IMR-90 (cell line): Measurements from ENCODE around the gene CDK5R1.

ENCODE experiments used
- MXI1 ChIP-seq: IDR thresholded peaks from 2 replicates; pipeline ENCODE4 v1.6.1; 2012; ENCODE audit warnings: low read depth, mild to moderate bottlenecking, low read length, moderate library complexity, borderline replicate concordance
- POLR2A ChIP-seq: IDR thresholded peaks from 2 replicates; pipeline ENCODE4 v1.6.1; 2012; ENCODE audit warnings: mild to moderate bottlenecking, low read depth, low read length
- USF2 ChIP-seq: fragments of 150-350 bp; IDR thresholded peaks from 2 replicates; pipeline ENCODE4 v1.6.1; 2017; ENCODE audit warnings: mild to moderate bottlenecking, antibody characterized with exemption, low read length, low read depth
- TF ChIP-seq, protein P1 (sequence below): conservative IDR thresholded peaks from 2 replicates; pipeline ENCODE4 v1.5.1; 2012; ENCODE audit warnings: mild to moderate bottlenecking, low read depth, low read length, improper control_type of control experiment

- TF ChIP-seq POLR2A (no peak), MXI1 (no peak), USF2 (no peak)
- TF ChIP-seq, protein P1, sequence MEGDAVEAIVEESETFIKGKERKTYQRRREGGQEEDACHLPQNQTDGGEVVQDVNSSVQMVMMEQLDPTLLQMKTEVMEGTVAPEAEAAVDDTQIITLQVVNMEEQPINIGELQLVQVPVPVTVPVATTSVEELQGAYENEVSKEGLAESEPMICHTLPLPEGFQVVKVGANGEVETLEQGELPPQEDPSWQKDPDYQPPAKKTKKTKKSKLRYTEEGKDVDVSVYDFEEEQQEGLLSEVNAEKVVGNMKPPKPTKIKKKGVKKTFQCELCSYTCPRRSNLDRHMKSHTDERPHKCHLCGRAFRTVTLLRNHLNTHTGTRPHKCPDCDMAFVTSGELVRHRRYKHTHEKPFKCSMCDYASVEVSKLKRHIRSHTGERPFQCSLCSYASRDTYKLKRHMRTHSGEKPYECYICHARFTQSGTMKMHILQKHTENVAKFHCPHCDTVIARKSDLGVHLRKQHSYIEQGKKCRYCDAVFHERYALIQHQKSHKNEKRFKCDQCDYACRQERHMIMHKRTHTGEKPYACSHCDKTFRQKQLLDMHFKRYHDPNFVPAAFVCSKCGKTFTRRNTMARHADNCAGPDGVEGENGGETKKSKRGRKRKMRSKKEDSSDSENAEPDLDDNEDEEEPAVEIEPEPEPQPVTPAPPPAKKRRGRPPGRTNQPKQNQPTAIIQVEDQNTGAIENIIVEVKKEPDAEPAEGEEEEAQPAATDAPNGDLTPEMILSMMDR, result peak; percentile 58
These were observed 3.3 kb upstream of the CDK5R1 start for GRCh38 chr17:32483451-32484019.
